Measurements from ENCODE around the gene LTBP3.

Gene LTBP3

GRCh38 chr11:65591939-65592857, 34.0 kb upstream of the LTBP3 start:
- no peak for TF ChIP-seq ZNF274 (IDR thresholded peaks at IDR 0.05; ENCODE audit: low read depth, low read length)
- no peak overlapping the region for H3K4me3 ChIP-seq (ENCODE audit: low read length)

- TF ChIP-seq ZNF274 (IDR thresholded peaks at IDR 0.05; ENCODE audit: low read depth, low read length): no peak
- H3K4me3 ChIP-seq (ENCODE audit: low read length): no peak overlapping the region
Measured at GRCh38 chr11:65590240-65590738, 32.1 kb upstream of the LTBP3 start.

- no peak for TF ChIP-seq ZNF274 (IDR thresholded peaks at IDR 0.05; ENCODE audit: low read depth, low read length)
Measured at GRCh38 chr11:65589444-65590239, 31.5 kb upstream of the LTBP3 start.

GRCh38 chr11:65588199-65589054, 30.3 kb upstream of the LTBP3 start:
- peak overlapping the region; percentile 14; the same call in 1 of the 2 replicates for H3K4me3 ChIP-seq (ENCODE audit: low read length)
- TF ChIP-seq ZNF274 (IDR thresholded peaks at IDR 0.05; ENCODE audit: low read depth, low read length): no peak

More at GRCh38 chr11:65589444-65590239, 31.5 kb upstream of the LTBP3 start:
- H3K4me3 ChIP-seq (ENCODE audit: low read length): no peak overlapping the region

- H3K4me3 ChIP-seq (ENCODE audit: low read length): no peak overlapping the region
- TF ChIP-seq ZNF274 (IDR thresholded peaks at IDR 0.05; ENCODE audit: low read depth, low read length): no peak
Measured at GRCh38 chr11:65586676-65587075, 28.5 kb upstream of the LTBP3 start.

GRCh38 chr11:65586247-65586630, 28.1 kb upstream of the LTBP3 start:
- no peak for TF ChIP-seq ZNF274 (IDR thresholded peaks at IDR 0.05; ENCODE audit: low read depth, low read length)
- no peak overlapping the region for H3K4me3 ChIP-seq (ENCODE audit: low read length)

- TF ChIP-seq ZNF274 (IDR thresholded peaks at IDR 0.05; ENCODE audit: low read depth, low read length): no peak
- H3K4me3 ChIP-seq (ENCODE audit: low read length): no peak overlapping the region
Measured at GRCh38 chr11:65585396-65586246, 27.5 kb upstream of the LTBP3 start.

GRCh38 chr11:65584723-65585171, 26.6 kb upstream of the LTBP3 start:
- H3K4me3 ChIP-seq (ENCODE audit: low read length): no peak overlapping the region
- TF ChIP-seq ZNF274 (IDR thresholded peaks at IDR 0.05; ENCODE audit: low read depth, low read length): no peak

- H3K4me3 ChIP-seq (ENCODE audit: low read length): no peak overlapping the region
- no peak for TF ChIP-seq ZNF274 (IDR thresholded peaks at IDR 0.05; ENCODE audit: low read depth, low read length)
Measured at GRCh38 chr11:65584106-65584505, 25.9 kb upstream of the LTBP3 start.

GRCh38 chr11:65583589-65583988, 25.4 kb upstream of the LTBP3 start:
- no peak for TF ChIP-seq ZNF274 (IDR thresholded peaks at IDR 0.05; ENCODE audit: low read depth, low read length)
- H3K4me3 ChIP-seq (ENCODE audit: low read length): no peak overlapping the region

- no peak overlapping the region for H3K4me3 ChIP-seq (ENCODE audit: low read length)
- TF ChIP-seq ZNF274 (IDR thresholded peaks at IDR 0.05; ENCODE audit: low read depth, low read length): no peak
Measured at GRCh38 chr11:65581928-65582327, 23.8 kb upstream of the LTBP3 start.

GRCh38 chr11:65580756-65581155, 22.6 kb upstream of the LTBP3 start:
- TF ChIP-seq ZNF274 (IDR thresholded peaks at IDR 0.05; ENCODE audit: low read depth, low read length): no peak

More at GRCh38 chr11:65580756-65581155, 22.6 kb upstream of the LTBP3 start:
- H3K4me3 ChIP-seq (ENCODE audit: low read length): no peak overlapping the region
